HCT116 (cell line): Measurements from ENCODE around the gene GGA1. TPM values are rescaled to one million over a fixed set of nuclear protein-coding genes. Genes with fewer than 3 reads are reported as not detected.
A peak's percentile ranks its signal among the peaks of the same experiment; 100 is the strongest.

Source experiments
- ATAC-seq: fragments of 200-7000 bp; cut with Tn5 transposase; 2 replicates; pipeline ENCODE4 v1.9.1; 2020; ENCODE audit warnings: mild to moderate bottlenecking, moderate library complexity
- BruUV-seq: library from RNA; stranded (reverse); fragments of 400-500 nt; replicated peaks from 2 replicates; lab custom pipeline; 2021; lab: Mats Ljungman, UMichigan
- CTCF ChIA-PET: fragments of 300-600 bp; sonication (Branson Sonifier 250); formaldehyde crosslinking; loops from one replicate; lab custom pipeline; 2021; ENCODE audit warnings: antibody characterized with exemption; lab: Charles Lee
- POLR2A ChIA-PET: fragments of 300-600, 350-600 bp; sonication (Branson Sonifier 250); formaldehyde crosslinking; loops from one replicate; lab custom pipeline; 2021; ENCODE audit warnings: antibody characterized with exemption; lab: Charles Lee
- RAD21 ChIA-PET, 2 experiments: fragments of 300-600 bp; sonication (Branson Sonifier 250); formaldehyde crosslinking; loops; one replicate each; lab custom pipeline; 2023; ENCODE audit warnings: low total read pairs in 2 of 2; ENCODE audit not compliant: uncharacterized antibody in 2 of 2, unreplicated experiment in 2 of 2, low non-redundant PET in 1 of 2; lab: Charles Lee
- DNase-seq: peaks from one replicate; pipeline ENCODE4 v3.0.0-alpha.2; 2010; ENCODE audit warnings: low read depth, low spot score
- H2AFZ ChIP-seq: fragments of 200-600 bp; shearing (Covaris generic), sonication (generic); 2 replicates; pipeline ENCODE4 v1.6.1; 2017; ENCODE audit warnings: low read depth, mixed run types, mixed read lengths, antibody characterized with exemption, low read length; ENCODE audit not compliant: poor library complexity, severe bottlenecking
- H3K27ac ChIP-seq: 2 replicates; pipeline ENCODE4 v1.5.1; 2012; ENCODE audit warnings: low read depth, low read length
- H3K27me3 ChIP-seq: fragments of 200-600 bp; sonication (generic); 2 replicates; pipeline ENCODE4 v1.6.1; 2016; ENCODE audit warnings: mixed run types, low read length, mixed read lengths; ENCODE audit not compliant: insufficient read depth
- H3K36me3 ChIP-seq, 2 experiments: fragments of 200-500 bp in 1 of 2; fragments of 200-600 bp in 1 of 2; sonication (Bioruptor generic) in 1 of 2; sonication (generic) in 1 of 2; 2 replicates each; pipeline versions ENCODE4 v1.5.1 to v1.6.1; 2014 to 2016; ENCODE audit warnings: low read length in 2 of 2, inconsistent platforms in 1 of 2, mixed read lengths in 1 of 2, mixed run types in 1 of 2; ENCODE audit not compliant: insufficient read depth in 2 of 2, control insufficient read depth in 1 of 2
- H3K4me1 ChIP-seq, 2 experiments: fragments of 200-600 bp in 1 of 2; sonication (generic) in 1 of 2; 2 replicates each; pipeline versions ENCODE4 v1.5.1 to v1.6.1; 2012 to 2017; ENCODE audit warnings: low read length in 2 of 2, inconsistent platforms in 1 of 2, mild to moderate bottlenecking in 1 of 2, mixed read lengths in 1 of 2, mixed run types in 1 of 2, moderate library complexity in 1 of 2; ENCODE audit not compliant: insufficient read depth in 2 of 2, control insufficient read depth in 1 of 2
- H3K4me2 ChIP-seq: fragments of 200-600 bp; sonication (generic); 2 replicates; pipeline ENCODE4 v1.6.1; 2017; ENCODE audit warnings: mixed run types, low read length, mixed read lengths
- H3K4me3 ChIP-seq, 2 experiments: fragments of 200-600 bp in 1 of 2; sonication (generic) in 1 of 2; replicated peaks in 1 of 2; 2 replicates each; pipeline ENCODE4 v1.5.1; 2011 to 2016; ENCODE audit warnings: low read length in 2 of 2, control low read depth in 1 of 2, low read depth in 1 of 2, mild to moderate bottlenecking in 1 of 2, mixed read lengths in 1 of 2, mixed run types in 1 of 2
- H3K79me2 ChIP-seq: fragments of 200-600 bp; sonication (generic); 2 replicates; pipeline ENCODE4 v1.6.1; 2017; ENCODE audit warnings: mild to moderate bottlenecking, mixed run types, low read length, moderate library complexity, mixed read lengths; ENCODE audit not compliant: insufficient read depth
- H3K9ac ChIP-seq: fragments of 200-600 bp; sonication (generic); 2 replicates; pipeline ENCODE4 v1.6.1; 2016; ENCODE audit warnings: low read length, mixed read lengths
- H3K9me2 ChIP-seq: fragments of 200-600 bp; sonication (generic), shearing (Covaris generic); 2 replicates; pipeline ENCODE4 v1.6.1; 2017; ENCODE audit warnings: mixed run types, mild to moderate bottlenecking, moderate library complexity; ENCODE audit not compliant: insufficient read depth
- H3K9me3 ChIP-seq, 2 experiments: fragments of 200-500 bp in 1 of 2; fragments of 200-600 bp in 1 of 2; sonication (Bioruptor generic) in 1 of 2; sonication (generic) in 1 of 2; 2 replicates each; pipeline ENCODE4 v1.6.1; 2014 to 2017; ENCODE audit warnings: low read length in 2 of 2, mixed read lengths in 2 of 2, inconsistent platforms in 1 of 2, low read depth in 1 of 2, mild to moderate bottlenecking in 1 of 2, mixed run types in 1 of 2, moderate library complexity in 1 of 2; ENCODE audit not compliant: control insufficient read depth in 1 of 2, insufficient read depth in 1 of 2
- H4K20me1 ChIP-seq: fragments of 200-600 bp; sonication (generic), shearing (Covaris generic); 2 replicates; pipeline ENCODE4 v1.6.1; 2017; ENCODE audit warnings: mixed run types, mild to moderate bottlenecking, moderate library complexity; ENCODE audit not compliant: insufficient read depth
- CBX3 ChIP-seq: IDR thresholded peaks from 2 replicates; pipeline ENCODE4 v1.6.1; 2012; ENCODE audit warnings: low read depth
- CEBPB ChIP-seq: IDR thresholded peaks from 2 replicates; pipeline ENCODE4 v1.6.1; 2012; ENCODE audit warnings: low read depth
- EZH2phosphoT487 ChIP-seq: fragments of 200-600 bp; IDR thresholded peaks from 2 replicates; pipeline ENCODE4 v1.6.1; 2018; ENCODE audit warnings: antibody characterized with exemption, borderline replicate concordance
- FOSL1 ChIP-seq: IDR thresholded peaks from 2 replicates; pipeline ENCODE4 v1.6.1; 2012; ENCODE audit warnings: low read depth
- MAX ChIP-seq: IDR thresholded peaks from 2 replicates; pipeline ENCODE4 v1.6.1; 2012
- POLR2A ChIP-seq: IDR thresholded peaks from 2 replicates; pipeline ENCODE4 v1.7.0; 2011; ENCODE audit warnings: borderline replicate concordance; ENCODE audit not compliant: insufficient read depth, insufficient read length; ENCODE audit errors: extremely low read depth
- POLR2AphosphoS5 ChIP-seq: IDR thresholded peaks from 2 replicates; pipeline ENCODE4 v1.6.1; 2011; ENCODE audit warnings: mild to moderate bottlenecking, low read depth, low read length, moderate library complexity
- RAD21 ChIP-seq: IDR thresholded peaks from 2 replicates; pipeline ENCODE4 v1.6.1; 2012; ENCODE audit warnings: low read depth, mild to moderate bottlenecking
- REST ChIP-seq: IDR thresholded peaks from 2 replicates; pipeline ENCODE4 v1.6.1; 2012; ENCODE audit warnings: low read depth
- SIN3A ChIP-seq: IDR thresholded peaks from 2 replicates; pipeline ENCODE4 v1.6.1; 2012; ENCODE audit warnings: low read depth
- SP1 ChIP-seq: IDR thresholded peaks from 2 replicates; pipeline ENCODE4 v1.6.1; 2012; ENCODE audit warnings: low read depth
- SRF ChIP-seq: IDR thresholded peaks from 2 replicates; pipeline ENCODE4 v1.6.1; 2012; ENCODE audit warnings: low read depth
- TCF7L2 ChIP-seq: IDR thresholded peaks from 2 replicates; pipeline ENCODE4 v1.7.0; 2011; ENCODE audit warnings: borderline replicate concordance, inconsistent platforms; ENCODE audit not compliant: insufficient read depth, insufficient read length; ENCODE audit errors: extremely low read depth
- YY1 ChIP-seq: IDR thresholded peaks from 2 replicates; pipeline ENCODE4 v1.6.1; 2011; ENCODE audit warnings: low read length, low read depth, moderate library complexity, mild to moderate bottlenecking; ENCODE audit not compliant: insufficient replicate concordance; ENCODE audit errors: extremely low read depth
- ZFX ChIP-seq: fragments of 450-650 bp; IDR thresholded peaks from 2 replicates; pipeline ENCODE4 v1.6.1; 2017
- intact Hi-C: fragments of 100-400 bp; cut with micrococcal nuclease; formaldehyde crosslinking; loops from 2 replicates; pipeline ENCODE4 v1.10.0; 2022
- total RNA-seq: library from RNA; stranded (reverse); gene quantifications from one replicate; pipeline ENCODE4 v1.2.1, GENCODE V29; 2021; ENCODE audit not compliant: unreplicated experiment

The GGA1 gene
- total RNA-seq, 1 experiment from 2014 or later = 89.8 TPM

- Histone ChIP-seq H3K79me2 (peaks cover 11% of the 10 kb centered on the region), H3K27me3 (no peaks in the 10 kb centered on the region), H3K36me3 (no peaks in the 10 kb centered on the region), H3K9ac (no peak overlapping the region), H3K4me1 (peaks cover 40 to 61% of the 10 kb centered on the region in 2 experiments), H3K4me2 (no peak overlapping the region), H2AFZ (peak overlapping the region; percentile 4), H3K9me3 (no peaks in the 10 kb centered on the region), H3K4me3 (no peak overlapping the region), H3K9me2 (no peaks in the 10 kb centered on the region), H3K27ac (no peak overlapping the region), H4K20me1 (no peaks in the 10 kb centered on the region)
- intact Hi-C loops = loop anchor here (5.0 kb wide), 1 partner anchor 202 kb away; the partner anchor contains the start of gene GCAT
- CTCF ChIA-PET = interaction anchor here (4.8 kb wide), 1 partner anchor 12 kb away, joined by 74 read pairs; no protein-coding TSS in a partner anchor
- TF ChIP-seq TCF7L2 (peak; percentile 38), SRF (no peak)
- POLR2A ChIA-PET = no interaction called here
- ATAC-seq (no peak), DNase-seq (no peak)
- RAD21 ChIA-PET = no interaction called here
- no TSS peak for BruUV-seq
These were observed 3.8 kb upstream of the GGA1 start for GRCh38 chr22:37604875-37605274.

GRCh38 chr22:37607010-37607934 is 1.4 kb upstream of the GGA1 start:
- H3K27ac ChIP-seq = peak overlapping the region; percentile 100
- POLR2A ChIA-PET = interaction anchor here (0.6 to 3.1 kb wide), 18 partner anchors 8 to 237 kb away, joined by 3 to 38 read pairs (median 4); partner anchors contain the start of genes ANKRD54, GCAT, LGALS1 and NOL12
- peaks cover 30% of the 10 kb centered on the region for H3K79me2 ChIP-seq
- H3K27me3 ChIP-seq = no peaks in the 10 kb centered on the region
- no peaks in the 10 kb centered on the region for H4K20me1 ChIP-seq
- no peaks in the 10 kb centered on the region for H3K9me3 ChIP-seq
- peaks cover 41 to 59% of the 10 kb centered on the region in 2 experiments for H3K4me1 ChIP-seq
- DNase-seq = peak; percentile 83
- peak overlapping the region; percentile 91 for H3K4me2 ChIP-seq
- CTCF ChIA-PET = interaction anchor here (0.5 to 4.8 kb wide), 32 partner anchors 8 to 427 kb away, joined by 3 to 74 read pairs (median 4); partner anchors contain the start of genes LGALS1, LGALS2 and PDXP
- H2AFZ ChIP-seq = peak overlapping the region; percentile 63
- peak overlapping the region; percentile 54 to 93 for H3K4me3 ChIP-seq
- RAD21 ChIA-PET = interaction anchor here (0.5 to 1.6 kb wide), 8 partner anchors 12 to 175 kb away, joined by 3 to 5 read pairs (median 3); partner anchors contain the start of gene PDXP (in 1 of the 2)
- peak overlapping the region; percentile 91 for H3K9ac ChIP-seq
- intact Hi-C loops = loop anchor here (1.0 to 5.0 kb wide), 3 partner anchors 15 to 200 kb away; partner anchors contain the start of gene GCAT
- BruUV-seq = TSS peak; percentile 23
- H3K9me2 ChIP-seq = no peaks in the 10 kb centered on the region
- no peaks in the 10 kb centered on the region for H3K36me3 ChIP-seq
- peak; percentile 62 for ATAC-seq
- TF ChIP-seq RAD21 = peak; percentile 85
- peak; percentile 69; the same call in 1 of the 2 replicates for TF ChIP-seq MAX
- TF ChIP-seq CEBPB = no peak; the same call in 1 of the 2 replicates
- TF ChIP-seq EZH2phosphoT487 = no peak
- peak; percentile 74 for TF ChIP-seq SP1
- TF ChIP-seq ZFX = no peak
- TF ChIP-seq CBX3 = peak; percentile 59; the same call in 1 of the 2 replicates
- peak; percentile 72 for TF ChIP-seq POLR2A
- peak; percentile 83 for TF ChIP-seq YY1
- TF ChIP-seq POLR2AphosphoS5 = peak; percentile 61
- no peak for TF ChIP-seq TCF7L2
- TF ChIP-seq FOSL1 = no peak
- peak; percentile 58; the same call in 1 of the 2 replicates for TF ChIP-seq SIN3A
- no peak for TF ChIP-seq REST
